Measurements from ENCODE around the gene TRAPPC14. TPM values are rescaled to one million over a fixed set of nuclear protein-coding genes. Genes with fewer than 3 reads are reported as not detected.
A peak's percentile ranks its signal among the peaks of the same experiment; 100 is the strongest.

TRAPPC14 gene
- polyA plus RNA-seq, 1 of the 3 experiments (the other 2 are of a cell fraction): 13.9 TPM

- 76% methylated on average over 1 of the region's 1 CpG for WGBS (ENCODE audit: low lambda C conversion rate)
- POLR2A ChIA-PET: interaction anchor here (0.6 to 2.7 kb wide), 6 partner anchors 26 to 761 kb away, joined by 3 to 19 read pairs (median 4); partner anchors contain the start of genes AP4M1, MCM7, UFSP1 and ZSCAN21
These were observed 29.9 kb downstream of the TRAPPC14 start for GRCh38 chr7:100128637-100128963.

GRCh38 chr7:100127866-100128636 is 30.5 kb downstream of the TRAPPC14 start:
- Histone ChIP-seq H3K27ac (ENCODE audit: low read depth in 2 of 2, low read length in 1 of 2) (peak overlapping the region in 1 of 2 experiments; percentile 96; a peak in 1 of 4 replicates), H3K4me1 (ENCODE audit: control insufficient read depth in 1 of 2, insufficient read depth in 2 of 2, low read depth in 1 of 2, low read length in 1 of 2) (peaks cover 10 to 20% of the 10 kb centered on the region in 2 experiments; a peak in 2 of 4 replicates), H3K9me3 (no peaks in the 10 kb centered on the region), H3K4me2 (peak overlapping the region; percentile 90), H3K4me3 (ENCODE audit: low read depth in 2 of 2, low read length in 1 of 2) (peak overlapping the region; percentile 65 to 84), H3K9me2 (no peaks in the 10 kb centered on the region), H2AFZ (ENCODE audit: low read depth) (peak overlapping the region; percentile 84), H3F3A (replicated peaks; ENCODE audit: insufficient read depth) (peaks cover 45% of the 10 kb centered on the region), H3K36me3 (replicated peaks in 1 of 2; ENCODE audit: control insufficient read depth in 1 of 2, insufficient read depth in 2 of 2, low read length in 1 of 2) (peaks cover 8 to 17% of the 10 kb centered on the region in 2 experiments), H4K20me1 (ENCODE audit: insufficient read depth) (no peaks in the 10 kb centered on the region), H3K27me3 (ENCODE audit: insufficient read depth) (no peaks in the 10 kb centered on the region), H3K9ac (peak overlapping the region; percentile 88), H3K79me2 (ENCODE audit: insufficient read depth) (peaks cover 28% of the 10 kb centered on the region; the same call in 1 of the 2 replicates)
- ChIA-PET POLR2A (interaction anchor here (0.6 to 2.7 kb wide), 5 partner anchors 26 to 762 kb away, joined by 3 to 19 read pairs (median 4); partner anchors contain the start of genes AP4M1, MCM7, UFSP1 and ZSCAN21), CTCF (interaction anchor here (0.6 to 13.6 kb wide), 15 partner anchors 11 to 577 kb away, joined by 3 to 262 read pairs (median 5); partner anchors contain the start of genes AP4M1, GAL3ST4, MCM7 and PVRIG)
- TF ChIP-seq RXRA (IDR thresholded peaks at IDR 0.05; ENCODE audit: borderline replicate concordance, low read depth) (no peak), MAX (IDR thresholded peaks at IDR 0.05; ENCODE audit: low read depth) (peak; percentile 41; the same call in 1 of the 2 replicates)
- DNase-seq: peak; percentile 60
- WGBS (ENCODE audit: low lambda C conversion rate): 25% methylated on average over 32 of the region's 37 CpGs

More at GRCh38 chr7:100128637-100128963, 29.9 kb downstream of the TRAPPC14 start:
- Histone ChIP-seq H3K9ac (no peak overlapping the region), H3K4me2 (0 out of 2 replicates have a peak overlapping the region, but pooled peaks have one; percentile 90), H3K27ac (ENCODE audit: low read depth in 2 of 2, low read length in 1 of 2) (no peak overlapping the region), H3K79me2 (ENCODE audit: insufficient read depth) (peaks cover 27% of the 10 kb centered on the region; the same call in 1 of the 2 replicates), H2AFZ (ENCODE audit: low read depth) (no peak overlapping the region), H3K27me3 (ENCODE audit: insufficient read depth) (no peaks in the 10 kb centered on the region), H3K9me2 (no peaks in the 10 kb centered on the region), H3K4me3 (ENCODE audit: low read depth in 2 of 2, low read length in 1 of 2) (no peak overlapping the region), H4K20me1 (ENCODE audit: insufficient read depth) (no peaks in the 10 kb centered on the region), H3F3A (replicated peaks; ENCODE audit: insufficient read depth) (peaks cover 45% of the 10 kb centered on the region), H3K36me3 (replicated peaks in 1 of 2; ENCODE audit: control insufficient read depth in 1 of 2, insufficient read depth in 2 of 2, low read length in 1 of 2) (peaks cover 8 to 16% of the 10 kb centered on the region in 2 experiments), H3K9me3 (no peaks in the 10 kb centered on the region), H3K4me1 (ENCODE audit: control insufficient read depth in 1 of 2, insufficient read depth in 2 of 2, low read depth in 1 of 2, low read length in 1 of 2) (peaks cover 10 to 20% of the 10 kb centered on the region in 2 experiments; a peak in 2 of 4 replicates)
- no peak for TF ChIP-seq FOSL2 (IDR thresholded peaks at IDR 0.05; ENCODE audit: borderline replicate concordance, low read depth)
- no peak for TF ChIP-seq MEF2A (IDR thresholded peaks at IDR 0.05; ENCODE audit: borderline replicate concordance, low read depth)
- TF ChIP-seq GATA2 (CRISPR knock-in tag; IDR thresholded peaks at IDR 0.05): no peak
- CTCF ChIA-PET: interaction anchor here (0.6 to 13.6 kb wide), 15 partner anchors 11 to 577 kb away, joined by 3 to 262 read pairs (median 5); partner anchors contain the start of genes AP4M1, GAL3ST4, MCM7 and PVRIG
- no peak for DNase-seq
